GM06990 (cell line): ENCODE data around the gene HM13.
"Not testable (repeated sequence)": the region's sequence is repeated elsewhere in the genome, so short reads cannot be mapped to it uniquely, and the experiment has no call there.

Experiments
- DNase-seq: peaks from one replicate; pipeline ENCODE4 v3.0.0-alpha.2; 2011; ENCODE audit not compliant: insufficient read length; ENCODE audit errors: extremely low read depth
- H3K27me3 ChIP-seq: replicated peaks from 2 replicates; pipeline ENCODE4 v1.6.0; 2011; ENCODE audit warnings: low read length; ENCODE audit not compliant: control insufficient read depth, insufficient read depth
- H3K36me3 ChIP-seq: 2 replicates; pipeline ENCODE4 v1.5.1; 2011; ENCODE audit warnings: low read length; ENCODE audit not compliant: control insufficient read depth, insufficient read depth
- H3K4me3 ChIP-seq: replicated peaks from 2 replicates; pipeline ENCODE4 v1.5.1; 2011; ENCODE audit warnings: low read depth, mild to moderate bottlenecking, control low read depth, low read length
- TF ChIP-seq, protein P1 (sequence below): IDR thresholded peaks from 2 replicates; pipeline ENCODE4 v1.5.1; 2011; ENCODE audit warnings: low read length, control low read depth, mild to moderate bottlenecking, inconsistent platforms; ENCODE audit not compliant: insufficient read depth, poor library complexity, severe bottlenecking

The HM13 gene

DNA sequence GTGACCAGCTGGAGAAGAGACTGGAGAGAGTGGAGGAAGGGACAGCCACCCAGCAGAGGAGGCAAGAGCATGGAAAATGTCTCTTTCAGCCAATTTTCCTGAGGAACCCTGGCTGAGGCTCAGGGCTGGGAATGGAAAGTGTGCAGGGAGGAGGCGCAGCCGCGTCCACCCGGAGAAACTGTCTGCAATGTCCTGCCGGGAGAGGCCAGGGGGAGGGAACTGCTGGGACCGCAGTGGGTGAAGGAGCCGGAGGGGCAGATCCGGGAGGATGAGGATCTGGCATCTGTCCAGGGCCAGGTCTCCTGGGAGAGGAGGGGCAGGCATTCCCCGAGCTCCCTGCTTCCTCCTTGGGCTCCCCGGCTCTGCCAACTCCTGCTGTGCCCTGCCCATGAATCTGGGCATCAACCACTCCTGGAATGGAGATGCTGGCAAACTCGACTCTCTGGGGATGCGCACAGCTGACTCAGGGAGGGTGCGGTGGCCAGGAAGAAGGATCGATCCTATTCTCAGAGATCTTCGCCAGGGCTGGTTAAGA lies 17.4 kb upstream of the HM13 start:
- H3K27me3 ChIP-seq = no peaks in the 10 kb centered on the region; the same call in 1 of the 2 replicates
- no peak for DNase-seq
- H3K4me3 ChIP-seq = no peak overlapping the region
- H3K36me3 ChIP-seq = no peaks in the 10 kb centered on the region
- TF ChIP-seq, protein P1, sequence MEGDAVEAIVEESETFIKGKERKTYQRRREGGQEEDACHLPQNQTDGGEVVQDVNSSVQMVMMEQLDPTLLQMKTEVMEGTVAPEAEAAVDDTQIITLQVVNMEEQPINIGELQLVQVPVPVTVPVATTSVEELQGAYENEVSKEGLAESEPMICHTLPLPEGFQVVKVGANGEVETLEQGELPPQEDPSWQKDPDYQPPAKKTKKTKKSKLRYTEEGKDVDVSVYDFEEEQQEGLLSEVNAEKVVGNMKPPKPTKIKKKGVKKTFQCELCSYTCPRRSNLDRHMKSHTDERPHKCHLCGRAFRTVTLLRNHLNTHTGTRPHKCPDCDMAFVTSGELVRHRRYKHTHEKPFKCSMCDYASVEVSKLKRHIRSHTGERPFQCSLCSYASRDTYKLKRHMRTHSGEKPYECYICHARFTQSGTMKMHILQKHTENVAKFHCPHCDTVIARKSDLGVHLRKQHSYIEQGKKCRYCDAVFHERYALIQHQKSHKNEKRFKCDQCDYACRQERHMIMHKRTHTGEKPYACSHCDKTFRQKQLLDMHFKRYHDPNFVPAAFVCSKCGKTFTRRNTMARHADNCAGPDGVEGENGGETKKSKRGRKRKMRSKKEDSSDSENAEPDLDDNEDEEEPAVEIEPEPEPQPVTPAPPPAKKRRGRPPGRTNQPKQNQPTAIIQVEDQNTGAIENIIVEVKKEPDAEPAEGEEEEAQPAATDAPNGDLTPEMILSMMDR = no peak

- TF ChIP-seq, protein P1 = no peak
- H3K27me3 ChIP-seq = no peaks in the 10 kb centered on the region; the same call in 1 of the 2 replicates
- no peak for DNase-seq
- H3K36me3 ChIP-seq = no peaks in the 10 kb centered on the region
- H3K4me3 ChIP-seq = no peak overlapping the region
These were observed 16.3 kb upstream of the HM13 start for GRCh38 chr20:31497838-31498540.

DNA sequence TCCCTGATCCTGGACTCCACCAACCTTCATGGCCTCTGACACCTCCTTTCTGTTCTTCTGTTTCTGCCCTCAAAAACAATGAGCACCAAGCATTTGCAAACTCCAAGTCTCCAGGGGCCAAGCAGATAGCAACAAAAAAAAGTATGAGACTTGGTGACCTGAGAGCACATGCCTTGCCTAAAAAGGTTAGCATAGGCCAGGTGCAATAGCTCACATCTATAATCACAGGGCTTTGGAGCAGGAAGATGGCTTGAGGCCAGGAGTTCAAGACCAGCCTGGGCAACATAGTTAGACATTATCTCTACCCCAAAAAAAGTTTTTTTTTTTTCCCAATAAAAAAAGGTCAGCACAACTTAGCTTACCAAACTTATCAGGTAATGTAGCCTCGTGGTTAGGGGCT lies 13.7 kb upstream of the HM13 start:
- TF ChIP-seq, protein P1 = no peak
- Histone ChIP-seq H3K27me3 (no peaks in the 10 kb centered on the region), H3K36me3 (no peaks in the 10 kb centered on the region), H3K4me3 (no peak overlapping the region)
- DNase-seq = no peak

DNA sequence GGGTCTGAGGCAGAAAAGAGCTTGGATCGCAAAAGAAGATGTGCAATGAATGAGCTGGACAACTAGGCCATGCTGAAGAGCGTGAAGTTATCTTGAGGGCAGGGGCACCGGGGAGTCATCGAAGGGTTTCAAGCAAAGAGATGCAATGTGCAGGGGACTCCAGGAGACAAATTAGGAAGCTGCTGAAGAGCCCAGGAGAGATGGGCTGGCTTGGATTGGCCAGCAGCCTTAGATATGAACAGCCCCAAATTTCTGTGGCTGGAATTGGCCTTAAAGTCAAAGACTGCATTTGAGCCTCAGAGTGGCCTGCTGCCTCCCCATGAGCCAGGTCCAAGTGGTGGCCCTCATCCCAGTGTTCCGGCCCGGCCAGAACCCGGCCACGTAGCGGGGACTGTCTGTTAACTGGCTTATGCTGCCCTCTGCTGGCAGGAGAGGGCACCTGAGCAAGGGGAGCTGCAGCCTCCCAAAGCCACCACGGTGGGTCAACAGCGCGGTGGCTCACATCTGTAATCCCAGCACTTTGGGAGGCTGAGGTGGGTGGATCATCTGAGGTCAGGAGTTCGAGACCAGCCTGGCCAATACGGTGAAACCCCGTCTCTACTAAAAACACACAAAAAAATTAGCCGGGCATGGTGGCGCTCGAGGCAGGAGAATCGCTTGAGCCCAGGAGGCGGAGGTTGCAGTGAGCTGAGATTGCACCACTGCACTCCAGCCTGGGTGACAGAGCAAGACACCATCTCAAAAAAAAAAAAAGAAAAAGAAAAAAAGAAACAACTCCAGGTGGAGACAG lies 11.2 kb upstream of the HM13 start:
- H3K27me3 ChIP-seq, H3K4me3 ChIP-seq, H3K36me3 ChIP-seq: not testable (repeated sequence)
- DNase-seq = peak; percentile 38
- TF ChIP-seq, protein P1 = peak; percentile 87

DNA sequence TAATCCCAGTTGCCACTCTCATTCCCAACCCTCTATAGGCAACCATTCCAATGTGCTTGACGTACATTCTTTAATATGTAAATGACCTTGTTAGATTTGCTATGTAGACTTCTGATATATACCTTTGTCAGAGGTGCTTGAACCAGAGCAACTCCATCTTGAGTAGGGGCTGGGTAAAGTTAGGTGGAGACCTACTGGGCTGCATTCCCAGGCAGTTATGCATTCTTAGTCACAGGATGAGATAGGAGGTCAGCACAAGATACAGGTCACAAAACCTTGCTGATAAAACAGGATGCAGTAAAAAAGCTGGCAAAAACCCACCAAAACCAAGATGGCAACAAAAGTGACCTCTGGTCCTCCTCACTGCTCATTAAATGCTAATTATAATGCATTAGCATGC lies 8.3 kb upstream of the HM13 start:
- TF ChIP-seq, protein P1 = no peak
- Histone ChIP-seq H3K36me3 (no peaks in the 10 kb centered on the region), H3K4me3 (no peak overlapping the region), H3K27me3 (no peaks in the 10 kb centered on the region)
- DNase-seq = no peak
